SK-N-SH treated with all-trans-retinoic acid at 6 μM for 48 hours (cell line): ENCODE measurements around the gene SMTN.

ENCODE experiments used
- ATAC-seq: fragments of 200-7000 bp; cut with Tn5 transposase; 3 replicates; pipeline ENCODE4 v1.9.1; 2020; ENCODE audit warnings: mild to moderate bottlenecking, moderate library complexity
- ARNTL ChIP-seq: fragments of 450-650 bp; formaldehyde crosslinking; IDR thresholded peaks from 2 replicates; pipeline ENCODE4 v1.5.0; 2020; ENCODE audit warnings: low read depth, mild to moderate bottlenecking, moderate library complexity, borderline replicate concordance
- BACH2 ChIP-seq: fragments of 250-450 bp; sonication (Bioruptor Pico); IDR thresholded peaks from 2 replicates; pipeline ENCODE4 v1.9.0; 2021; ENCODE audit warnings: mild to moderate bottlenecking, borderline replicate concordance
- CREB5 ChIP-seq: fragments of 250-450 bp; sonication (Bioruptor Pico); IDR thresholded peaks from 2 replicates; pipeline ENCODE4 v1.5.1; 2020; ENCODE audit warnings: low read depth, mild to moderate bottlenecking, moderate library complexity
- CSDC2 ChIP-seq: fragments of 250-450 bp; sonication (Bioruptor Pico); IDR thresholded peaks from 2 replicates; pipeline ENCODE4 v1.5.0; 2020; ENCODE audit warnings: mild to moderate bottlenecking, moderate library complexity
- CSRNP3 ChIP-seq: fragments of 250-450 bp; sonication (Bioruptor Pico); IDR thresholded peaks from 2 replicates; pipeline ENCODE4 v1.5.1; 2021; ENCODE audit warnings: mild to moderate bottlenecking, moderate library complexity
- ESRRG ChIP-seq: fragments of 250-450 bp; sonication (Bioruptor Pico); IDR thresholded peaks from 2 replicates; pipeline ENCODE4 v1.6.1; 2021; ENCODE audit warnings: mild to moderate bottlenecking
- GLIS3 ChIP-seq: fragments of 250-450 bp; sonication (Bioruptor Pico); IDR thresholded peaks from 2 replicates; pipeline ENCODE4 v1.5.0; 2020; ENCODE audit warnings: mild to moderate bottlenecking, moderate library complexity
- ISL1 ChIP-seq: fragments of 250-450 bp; sonication (Bioruptor Pico); IDR thresholded peaks from 2 replicates; pipeline ENCODE4 v2.1.2; 2022; ENCODE audit warnings: mild to moderate bottlenecking, moderate library complexity
- OSR1 ChIP-seq: fragments of 250-450 bp; sonication (Bioruptor Pico); IDR thresholded peaks from 2 replicates; pipeline ENCODE4 v1.8.0; 2022; ENCODE audit warnings: moderate library complexity, mild to moderate bottlenecking, inconsistent platforms
- PATZ1 ChIP-seq: fragments of 250-450 bp; sonication (Bioruptor Pico); IDR thresholded peaks from 2 replicates; pipeline ENCODE4 v1.8.0; 2020; ENCODE audit warnings: mild to moderate bottlenecking, moderate library complexity, borderline replicate concordance
- PPARA ChIP-seq: fragments of 250-450 bp; sonication (Bioruptor Pico); IDR thresholded peaks from 2 replicates; pipeline ENCODE4 v1.5.0; 2020; ENCODE audit warnings: mild to moderate bottlenecking, borderline replicate concordance
- RARB ChIP-seq: fragments of 250-450 bp; sonication (Bioruptor Pico); IDR thresholded peaks from 2 replicates; pipeline ENCODE4 v1.8.0; 2021; ENCODE audit warnings: mild to moderate bottlenecking, moderate library complexity
- TCF4 ChIP-seq: fragments of 250-450 bp; sonication (Bioruptor Pico); IDR thresholded peaks from 2 replicates; pipeline ENCODE4 v1.8.0; 2021; ENCODE audit warnings: mild to moderate bottlenecking, moderate library complexity, borderline replicate concordance
- TSHZ2 ChIP-seq: fragments of 250-450 bp; sonication (Bioruptor Pico); IDR thresholded peaks from 2 replicates; pipeline ENCODE4 v1.5.0; 2020; ENCODE audit warnings: mild to moderate bottlenecking, moderate library complexity
- ZC3H10 ChIP-seq: fragments of 250-450 bp; sonication (Bioruptor Pico); IDR thresholded peaks from 2 replicates; pipeline ENCODE4 v1.5.1; 2021; ENCODE audit warnings: mild to moderate bottlenecking, moderate library complexity
- ZFP3 ChIP-seq: fragments of 250-450 bp; sonication (Bioruptor Pico); IDR thresholded peaks from 2 replicates; pipeline ENCODE4 v1.5.0; 2020; ENCODE audit warnings: mild to moderate bottlenecking, moderate library complexity
- ZFP30 ChIP-seq: fragments of 450-650 bp; formaldehyde crosslinking; IDR thresholded peaks from 2 replicates; pipeline ENCODE4 v1.5.0; 2022; ENCODE audit warnings: mild to moderate bottlenecking, moderate library complexity
- ZNF565 ChIP-seq: fragments of 450-650 bp; formaldehyde crosslinking; conservative IDR thresholded peaks from 2 replicates; pipeline ENCODE4 v1.5.0; 2020; ENCODE audit warnings: low read depth, mild to moderate bottlenecking, moderate library complexity
- ZNF70 ChIP-seq: fragments of 450-650 bp; formaldehyde crosslinking; IDR thresholded peaks from 2 replicates; pipeline ENCODE4 v1.5.0; 2020; ENCODE audit warnings: mild to moderate bottlenecking, moderate library complexity
- ZNF8 ChIP-seq: fragments of 450-650 bp; formaldehyde crosslinking; IDR thresholded peaks from 2 replicates; pipeline ENCODE4 v1.5.0; 2020; ENCODE audit warnings: mild to moderate bottlenecking, moderate library complexity

SMTN gene

GRCh38 chr22:31090217-31091085, 9.3 kb downstream of the SMTN start:
- no peak for ATAC-seq

GRCh38 chr22:31091106-31091975, 10.2 kb downstream of the SMTN start:
- TF ChIP-seq ZFP3 (CRISPR knock-in tag) (no peak), CSDC2 (CRISPR knock-in tag) (no peak), ZNF70 (no peak), ZFP30 (CRISPR knock-in tag) (no peak), OSR1 (no peak), ZC3H10 (CRISPR knock-in tag) (no peak), PPARA (no peak), BACH2 (CRISPR knock-in tag) (no peak), RARB (no peak), GLIS3 (CRISPR knock-in tag) (no peak), ARNTL (CRISPR knock-in tag) (no peak), PATZ1 (CRISPR knock-in tag) (no peak)
- TF ChIP-seq, all 23 proteins: peak for 0
- no peak for ATAC-seq

More at GRCh38 chr22:31090217-31091085, 9.3 kb downstream of the SMTN start:
- no peak for TF ChIP-seq ZFP3 (CRISPR knock-in tag)
- TF ChIP-seq ESRRG (CRISPR knock-in tag): no peak
- no peak for TF ChIP-seq OSR1
- TF ChIP-seq CREB5 (CRISPR knock-in tag): no peak
- no peak for TF ChIP-seq CSRNP3 (CRISPR knock-in tag)

GRCh38 chr22:31092161-31092560, 11.0 kb downstream of the SMTN start:
- TF ChIP-seq PPARA: no peak
- no peak for TF ChIP-seq RARB
- TF ChIP-seq CREB5 (CRISPR knock-in tag): no peak
- ATAC-seq: no peak

GRCh38 chr22:31093086-31093850, 12.2 kb downstream of the SMTN start:
- TF ChIP-seq CREB5 (CRISPR knock-in tag) (no peak), TCF4 (no peak), ARNTL (CRISPR knock-in tag) (no peak), ISL1 (CRISPR knock-in tag) (no peak), TSHZ2 (CRISPR knock-in tag) (no peak), PPARA (no peak), ZNF8 (CRISPR knock-in tag) (no peak), ZNF565 (CRISPR knock-in tag) (no peak), GLIS3 (CRISPR knock-in tag) (no peak)
- no peak for ATAC-seq
